BLaER1 (cell line): ENCODE results near the gene OSBPL5.

Experiments used
- H3K27ac ChIP-seq: shearing (Covaris generic); formaldehyde crosslinking; 2 replicates; pipeline ENCODE4 v1.8.1; 2022
- H3K27me3 ChIP-seq: shearing (Covaris generic); formaldehyde crosslinking; 2 replicates; pipeline ENCODE4 v1.8.1; 2022
- H3K36me3 ChIP-seq: shearing (Covaris generic); formaldehyde crosslinking; 2 replicates; pipeline ENCODE4 v1.8.1; 2022
- H3K4me1 ChIP-seq: shearing (Covaris generic); formaldehyde crosslinking; 2 replicates; pipeline ENCODE4 v1.8.1; 2022
- H3K4me2 ChIP-seq: shearing (Covaris generic); formaldehyde crosslinking; 2 replicates; pipeline ENCODE4 v1.8.1; 2022
- H3K4me3 ChIP-seq: shearing (Covaris generic); formaldehyde crosslinking; 2 replicates; pipeline ENCODE4 v1.8.1; 2022
- H3K9ac ChIP-seq: shearing (Covaris generic); formaldehyde crosslinking; 2 replicates; pipeline ENCODE4 v1.8.1; 2022
- H3K9me3 ChIP-seq: shearing (Covaris generic); formaldehyde crosslinking; 2 replicates; pipeline ENCODE4 v1.8.1; 2022
- H4K20me1 ChIP-seq: shearing (Covaris generic); formaldehyde crosslinking; 2 replicates; pipeline ENCODE4 v1.8.1; 2022
- Cebpa-rat ChIP-seq: shearing (Covaris generic); IDR thresholded peaks from 2 replicates; pipeline ENCODE4 v1.8.1; 2022

OSBPL5 gene

GRCh38 chr11:3104961-3105790 is 59.9 kb downstream of the OSBPL5 start:
- no peak for TF ChIP-seq Cebpa-rat
- Histone ChIP-seq H3K4me3 (no peak overlapping the region), H3K9ac (no peak overlapping the region), H3K9me3 (no peaks in the 10 kb centered on the region), H3K4me1 (peaks cover 80% of the 10 kb centered on the region), H3K27ac (0 out of 2 replicates have a peak overlapping the region, but pooled peaks have one; percentile 45), H4K20me1 (no peaks in the 10 kb centered on the region), H3K36me3 (peaks cover 27% of the 10 kb centered on the region), H3K4me2 (peak overlapping the region; percentile 77), H3K27me3 (no peaks in the 10 kb centered on the region)

GRCh38 chr11:3104051-3104714 is 60.9 kb downstream of the OSBPL5 start:
- Histone ChIP-seq H4K20me1 (no peaks in the 10 kb centered on the region), H3K4me2 (peak overlapping the region; percentile 77), H3K36me3 (peaks cover 26% of the 10 kb centered on the region; the same call in 1 of the 2 replicates), H3K27me3 (no peaks in the 10 kb centered on the region), H3K4me1 (peaks cover 84% of the 10 kb centered on the region), H3K27ac (no peak overlapping the region), H3K9me3 (no peaks in the 10 kb centered on the region), H3K4me3 (no peak overlapping the region), H3K9ac (0 out of 2 replicates have a peak overlapping the region, but pooled peaks have one; percentile 29)
- TF ChIP-seq Cebpa-rat, result no peak

DNA sequence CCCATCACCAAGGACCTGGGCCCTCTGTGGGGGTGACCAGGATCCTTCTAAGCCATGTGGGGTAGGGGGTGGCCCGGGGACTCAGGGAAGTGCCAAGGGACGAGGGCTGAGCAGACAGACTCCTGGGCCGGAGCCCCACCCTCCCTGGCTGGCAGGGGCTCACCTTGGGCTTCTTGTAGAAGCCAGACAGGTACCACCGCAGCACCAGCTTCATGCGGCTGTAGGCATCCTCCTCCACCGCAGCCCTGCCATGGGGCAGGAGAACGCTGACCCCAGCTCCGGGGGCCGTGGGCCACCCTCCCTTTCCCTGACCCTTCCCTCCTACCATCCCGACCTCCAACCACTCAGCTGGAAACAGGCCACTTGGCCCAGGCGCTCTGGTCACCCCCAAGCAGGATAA is 62.0 kb downstream of the OSBPL5 start:
- Histone ChIP-seq H3K27ac (peak overlapping the region; percentile 37; the same call in 1 of the 2 replicates), H3K27me3 (no peaks in the 10 kb centered on the region), H3K4me3 (no peak overlapping the region; the same call in 1 of the 2 replicates), H3K9ac (no peak overlapping the region), H3K36me3 (peaks cover 30% of the 10 kb centered on the region; the same call in 1 of the 2 replicates), H3K4me2 (peak overlapping the region; percentile 77), H3K4me1 (peaks cover 82% of the 10 kb centered on the region), H4K20me1 (no peaks in the 10 kb centered on the region), H3K9me3 (no peaks in the 10 kb centered on the region)
- TF ChIP-seq Cebpa-rat, result no peak

DNA sequence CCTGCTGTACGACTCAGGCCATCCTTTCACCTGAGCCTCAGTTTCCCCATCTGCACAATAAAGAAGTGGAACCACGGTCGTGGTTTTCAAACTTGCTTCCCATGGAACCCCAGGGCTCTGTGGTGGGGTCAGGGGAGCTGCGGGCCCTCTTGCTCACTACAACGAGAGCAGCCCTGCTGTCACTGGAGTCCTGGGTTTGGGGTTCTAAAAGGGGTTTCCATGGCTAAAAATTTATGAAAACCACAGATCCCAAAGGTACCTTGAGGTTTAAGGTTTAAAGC is 62.5 kb downstream of the OSBPL5 start:
- peaks cover 77% of the 10 kb centered on the region for H3K4me1 ChIP-seq
- peaks cover 30% of the 10 kb centered on the region; the same call in 1 of the 2 replicates for H3K36me3 ChIP-seq
- H3K4me2 ChIP-seq, result peak overlapping the region; percentile 77
- H3K27me3 ChIP-seq, result no peaks in the 10 kb centered on the region
- H3K4me3 ChIP-seq, result no peak overlapping the region
- no peaks in the 10 kb centered on the region for H4K20me1 ChIP-seq
- H3K27ac ChIP-seq, result peak overlapping the region; percentile 37; the same call in 1 of the 2 replicates
- H3K9me3 ChIP-seq, result no peaks in the 10 kb centered on the region
- no peak overlapping the region for H3K9ac ChIP-seq
- TF ChIP-seq Cebpa-rat, result no peak

GRCh38 chr11:3101921-3102640 is 63.0 kb downstream of the OSBPL5 start:
- no peaks in the 10 kb centered on the region for H3K9me3 ChIP-seq
- peaks cover 26% of the 10 kb centered on the region; the same call in 1 of the 2 replicates for H3K36me3 ChIP-seq
- no peak overlapping the region for H3K9ac ChIP-seq
- H3K4me2 ChIP-seq, result peak overlapping the region; percentile 77
- no peak overlapping the region for H3K27ac ChIP-seq
- no peak overlapping the region for H3K4me3 ChIP-seq
- no peak for TF ChIP-seq Cebpa-rat
- no peaks in the 10 kb centered on the region for H4K20me1 ChIP-seq
- no peaks in the 10 kb centered on the region for H3K27me3 ChIP-seq
- H3K4me1 ChIP-seq, result peaks cover 72% of the 10 kb centered on the region

DNA sequence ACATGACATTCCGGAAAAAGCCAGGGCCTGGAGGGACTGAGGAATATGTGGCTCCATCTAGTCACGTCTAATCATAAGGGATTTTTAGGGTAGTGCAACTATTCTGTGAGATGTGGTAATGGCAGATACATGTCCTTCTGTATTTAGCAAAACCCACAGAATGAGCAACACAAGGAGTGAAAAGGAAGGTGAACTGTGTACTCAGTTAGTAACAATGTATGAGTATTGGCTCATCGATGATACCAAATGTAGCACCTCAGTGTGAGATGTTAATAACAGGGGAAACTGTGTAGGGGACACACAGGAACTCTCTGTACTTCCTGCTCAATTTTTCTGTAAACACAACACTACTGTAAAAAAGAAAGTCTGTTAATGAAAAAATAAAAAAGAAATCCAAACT is 65.9 kb downstream of the OSBPL5 start:
- no peak overlapping the region for H3K4me3 ChIP-seq
- TF ChIP-seq Cebpa-rat, result no peak
- H3K4me1 ChIP-seq, result peaks cover 43% of the 10 kb centered on the region
- peaks cover 45% of the 10 kb centered on the region for H3K36me3 ChIP-seq
- H3K9me3 ChIP-seq, result no peaks in the 10 kb centered on the region
- no peak overlapping the region for H3K4me2 ChIP-seq
- no peaks in the 10 kb centered on the region for H3K27me3 ChIP-seq
- H3K9ac ChIP-seq, result no peak overlapping the region
- H3K27ac ChIP-seq, result no peak overlapping the region
- no peaks in the 10 kb centered on the region for H4K20me1 ChIP-seq

GRCh38 chr11:3096909-3097530 is 68.1 kb downstream of the OSBPL5 start:
- no peaks in the 10 kb centered on the region for H3K27me3 ChIP-seq
- no peak for TF ChIP-seq Cebpa-rat
- no peak overlapping the region for H3K4me3 ChIP-seq
- H3K9me3 ChIP-seq, result no peaks in the 10 kb centered on the region
- peaks cover 10% of the 10 kb centered on the region; the same call in 1 of the 2 replicates for H4K20me1 ChIP-seq
- no peak overlapping the region for H3K27ac ChIP-seq
- peaks cover 66% of the 10 kb centered on the region for H3K36me3 ChIP-seq
- peaks cover 22% of the 10 kb centered on the region for H3K4me1 ChIP-seq
- no peak overlapping the region for H3K9ac ChIP-seq
- H3K4me2 ChIP-seq, result no peak overlapping the region

- no peak overlapping the region for H3K27ac ChIP-seq
- no peak overlapping the region for H3K9ac ChIP-seq
- H3K27me3 ChIP-seq, result no peaks in the 10 kb centered on the region
- no peak overlapping the region for H3K4me3 ChIP-seq
- peaks cover 11% of the 10 kb centered on the region for H3K4me1 ChIP-seq
- H3K36me3 ChIP-seq, result peaks cover 67% of the 10 kb centered on the region
- H4K20me1 ChIP-seq, result peaks cover 14% of the 10 kb centered on the region; the same call in 1 of the 2 replicates
- no peak for TF ChIP-seq Cebpa-rat
- H3K9me3 ChIP-seq, result no peaks in the 10 kb centered on the region
- no peak overlapping the region for H3K4me2 ChIP-seq
Observed at GRCh38 chr11:3095712-3096361, 69.3 kb downstream of the OSBPL5 start.

DNA sequence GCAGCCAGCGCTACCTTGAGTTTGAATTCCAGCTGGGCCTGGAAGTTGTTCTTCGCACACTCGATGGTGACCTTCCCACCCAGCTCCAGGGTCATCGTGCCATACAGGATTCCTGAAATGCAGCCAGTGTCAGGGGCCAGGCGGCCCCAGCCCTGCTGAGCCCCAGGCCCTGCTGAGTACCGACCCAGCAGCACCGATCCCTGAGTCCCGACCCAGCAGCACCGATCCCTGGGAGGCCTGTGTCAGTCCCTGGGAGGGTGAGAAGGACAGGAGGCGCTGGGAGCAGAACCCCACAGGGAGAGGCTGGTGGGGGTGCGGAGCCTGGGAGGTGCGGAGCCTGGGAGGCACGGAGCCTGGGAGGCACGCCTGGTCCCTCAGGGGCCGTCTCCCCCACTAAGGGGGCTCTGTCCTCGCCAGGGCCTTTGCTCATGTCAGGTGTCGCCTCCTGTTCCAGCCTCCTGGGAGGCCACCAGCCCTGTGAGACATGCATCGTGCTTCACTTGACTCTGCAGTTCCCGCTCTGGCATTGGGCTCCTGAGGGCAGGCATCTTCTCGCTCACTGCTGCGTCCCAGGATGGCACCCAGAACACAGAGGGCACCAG is 70.8 kb downstream of the OSBPL5 start:
- no peak overlapping the region for H3K4me2 ChIP-seq
- H3K27ac ChIP-seq, result no peak overlapping the region
- no peak for TF ChIP-seq Cebpa-rat
- no peaks in the 10 kb centered on the region for H3K9me3 ChIP-seq
- H3K4me1 ChIP-seq, result peaks cover 3% of the 10 kb centered on the region
- no peak overlapping the region for H3K4me3 ChIP-seq
- H4K20me1 ChIP-seq, result peaks cover 14% of the 10 kb centered on the region; the same call in 1 of the 2 replicates
- H3K36me3 ChIP-seq, result peaks cover 69% of the 10 kb centered on the region
- no peaks in the 10 kb centered on the region for H3K27me3 ChIP-seq
- H3K9ac ChIP-seq, result no peak overlapping the region
